Hepatocyte (in vitro differentiated cells): ENCODE results near the gene FRRS1. TPM values are rescaled to one million over a fixed set of nuclear protein-coding genes. Genes with fewer than 3 reads are reported as not detected.

ENCODE experiments used
- DNase-seq: peaks from one replicate; pipeline ENCODE4 v3.0.0-alpha.2; 2016; ENCODE audit warnings: low spot score
- H2AFZ ChIP-seq: fragments of 200-600 bp; sonication (generic); 2 replicates; pipeline ENCODE4 v1.6.0; 2016; ENCODE audit warnings: antibody characterized with exemption, mild to moderate bottlenecking
- H3K27ac ChIP-seq: fragments of 200-600 bp; sonication (generic); 2 replicates; pipeline ENCODE4 v1.5.1; 2016; ENCODE audit warnings: mild to moderate bottlenecking
- H3K27me3 ChIP-seq: fragments of 200-600 bp; sonication (generic); 2 replicates; pipeline ENCODE4 v1.6.1; 2016
- H3K36me3 ChIP-seq: fragments of 200-600 bp; sonication (generic); replicated peaks from 2 replicates; pipeline ENCODE4 v1.5.1; 2016; ENCODE audit warnings: low read depth; ENCODE audit not compliant: insufficient read depth
- H3K4me1 ChIP-seq: fragments of 200-600 bp; sonication (generic); 2 replicates; pipeline ENCODE4 v1.5.1; 2016; ENCODE audit warnings: mild to moderate bottlenecking, moderate library complexity; ENCODE audit not compliant: insufficient read depth
- H3K4me2 ChIP-seq: fragments of 200-600 bp; sonication (generic); 2 replicates; pipeline ENCODE4 v1.6.0; 2016
- H3K4me3 ChIP-seq: fragments of 200-600 bp; sonication (generic); 2 replicates; pipeline ENCODE4 v1.5.1; 2016; ENCODE audit warnings: mild to moderate bottlenecking
- H3K79me2 ChIP-seq: fragments of 200-600 bp; sonication (generic); 2 replicates; pipeline ENCODE4 v1.6.0; 2017; ENCODE audit warnings: mild to moderate bottlenecking
- H3K9me2 ChIP-seq: fragments of 200-600 bp; sonication (generic); replicated peaks from 2 replicates; pipeline ENCODE4 v1.6.0; 2017; ENCODE audit warnings: mild to moderate bottlenecking; ENCODE audit not compliant: insufficient read depth
- H3K9me3 ChIP-seq: fragments of 200-600 bp; sonication (generic); 2 replicates; pipeline ENCODE4 v1.5.1; 2016; ENCODE audit warnings: low read depth, mild to moderate bottlenecking
- H4K20me1 ChIP-seq: fragments of 200-600 bp; sonication (generic); 2 replicates; pipeline ENCODE4 v1.6.0; 2016; ENCODE audit warnings: mild to moderate bottlenecking; ENCODE audit not compliant: insufficient read depth, poor library complexity, severe bottlenecking
- EZH2 ChIP-seq: fragments of 200-600 bp; sonication (generic); IDR thresholded peaks from 2 replicates; pipeline ENCODE4 v1.6.1; 2016; ENCODE audit warnings: antibody characterized with exemption, mild to moderate bottlenecking, borderline replicate concordance
- EZH2phosphoT487 ChIP-seq: fragments of 200-600 bp; sonication (generic); IDR thresholded peaks from one replicate; pipeline ENCODE4 v1.6.1; 2018; ENCODE audit warnings: antibody characterized with exemption, mild to moderate bottlenecking, low read depth, moderate library complexity; ENCODE audit not compliant: unreplicated experiment, severe bottlenecking
- WGBS: methylation state at CpG from one replicate; pipeline ENCODE4 v1.1.6; 2016; ENCODE audit warnings: low lambda C conversion rate; ENCODE audit errors: missing lambda C conversion rate; 5-methylcytosine and 5-hydroxymethylcytosine counted together
- polyA plus RNA-seq: library from polyadenylated mRNA; unstranded; fragments of >200 nt; fragmentation: Nextera tagmentation; extraction: Ambion mirVana; gene quantifications from 2 replicates; pipeline ENCODE4 v1.2.1, GENCODE V29; 2016
- total RNA-seq: library from RNA; depleted of rRNA; stranded (reverse); fragments of >200 nt; gene quantifications from 2 replicates; pipeline ENCODE4 v1.2.3, GENCODE V29; 2014
- TF ChIP-seq, protein P1 (sequence below): fragments of 200-600 bp; sonication (generic); IDR thresholded peaks from 2 replicates; pipeline ENCODE4 v1.5.1; 2016; ENCODE audit warnings: antibody characterized with exemption, mild to moderate bottlenecking; ENCODE audit not compliant: poor library complexity

FRRS1 gene
- total and polyA plus RNA-seq, 2 experiments from 2014 or later: 1.5 to 26.8 TPM

DNA sequence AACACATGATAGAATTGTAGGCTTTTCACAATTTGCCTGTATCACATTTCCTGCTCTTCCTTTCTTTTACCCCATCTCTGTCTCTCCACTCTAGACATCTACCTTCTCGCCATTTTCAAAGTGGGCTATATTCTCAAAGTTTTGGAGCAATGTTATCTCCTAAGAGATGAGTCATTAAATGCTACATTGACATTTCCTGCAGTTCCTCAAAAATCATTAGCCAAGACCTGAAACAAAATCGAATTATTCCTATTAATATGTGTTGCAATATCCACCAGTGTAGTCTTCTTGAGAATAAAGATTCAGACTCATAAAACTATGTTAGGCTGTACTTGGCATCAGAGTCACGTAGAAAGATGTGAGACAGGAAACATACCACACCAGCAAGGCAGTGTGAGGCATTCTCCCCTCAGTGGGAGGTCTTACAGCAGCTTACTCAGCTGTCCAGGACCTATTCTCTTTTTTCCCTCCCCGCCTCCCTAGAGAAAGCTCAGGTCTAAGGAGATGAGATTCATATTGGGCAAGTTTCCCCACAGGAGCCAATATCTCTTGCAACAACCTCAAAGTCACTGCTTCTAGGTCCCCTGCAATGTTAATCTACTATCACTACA lies 38.8 kb downstream of the FRRS1 start:
- H2AFZ ChIP-seq: no peak overlapping the region

DNA sequence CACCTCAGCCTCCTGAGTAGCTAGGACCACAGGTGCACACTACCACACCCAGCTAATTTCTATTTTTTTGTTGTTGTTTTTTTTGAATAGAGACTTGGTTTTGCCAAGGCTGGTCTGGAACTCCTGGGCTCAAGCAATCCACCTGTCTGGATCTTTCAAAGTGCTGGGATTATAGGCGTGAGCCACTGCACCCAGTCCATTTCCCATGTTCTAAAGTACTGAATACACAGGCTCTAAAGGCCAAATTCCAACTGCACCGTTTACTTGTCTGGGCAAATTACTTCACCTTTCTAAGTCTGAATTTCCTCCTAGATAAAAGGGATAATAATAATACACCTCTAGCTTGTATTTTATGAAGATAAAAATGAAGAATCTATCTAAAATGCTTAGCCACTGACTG lies 39.6 kb downstream of the FRRS1 start:
- H3K4me2 ChIP-seq: no peak overlapping the region
- no peak for DNase-seq
- TF ChIP-seq EZH2phosphoT487 (no peak), EZH2 (no peak)
- TF ChIP-seq, protein P1, sequence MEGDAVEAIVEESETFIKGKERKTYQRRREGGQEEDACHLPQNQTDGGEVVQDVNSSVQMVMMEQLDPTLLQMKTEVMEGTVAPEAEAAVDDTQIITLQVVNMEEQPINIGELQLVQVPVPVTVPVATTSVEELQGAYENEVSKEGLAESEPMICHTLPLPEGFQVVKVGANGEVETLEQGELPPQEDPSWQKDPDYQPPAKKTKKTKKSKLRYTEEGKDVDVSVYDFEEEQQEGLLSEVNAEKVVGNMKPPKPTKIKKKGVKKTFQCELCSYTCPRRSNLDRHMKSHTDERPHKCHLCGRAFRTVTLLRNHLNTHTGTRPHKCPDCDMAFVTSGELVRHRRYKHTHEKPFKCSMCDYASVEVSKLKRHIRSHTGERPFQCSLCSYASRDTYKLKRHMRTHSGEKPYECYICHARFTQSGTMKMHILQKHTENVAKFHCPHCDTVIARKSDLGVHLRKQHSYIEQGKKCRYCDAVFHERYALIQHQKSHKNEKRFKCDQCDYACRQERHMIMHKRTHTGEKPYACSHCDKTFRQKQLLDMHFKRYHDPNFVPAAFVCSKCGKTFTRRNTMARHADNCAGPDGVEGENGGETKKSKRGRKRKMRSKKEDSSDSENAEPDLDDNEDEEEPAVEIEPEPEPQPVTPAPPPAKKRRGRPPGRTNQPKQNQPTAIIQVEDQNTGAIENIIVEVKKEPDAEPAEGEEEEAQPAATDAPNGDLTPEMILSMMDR: no peak
- 77% methylated on average over 2 of the region's 2 CpGs for WGBS
- no peak overlapping the region for H2AFZ ChIP-seq
- H3K4me1 ChIP-seq: no peaks in the 10 kb centered on the region
- no peaks in the 10 kb centered on the region for H3K9me3 ChIP-seq
- no peaks in the 10 kb centered on the region for H3K27me3 ChIP-seq
- no peaks in the 10 kb centered on the region for H3K79me2 ChIP-seq
- H4K20me1 ChIP-seq: no peaks in the 10 kb centered on the region
- no peaks in the 10 kb centered on the region for H3K36me3 ChIP-seq
- H3K9me2 ChIP-seq: no peaks in the 10 kb centered on the region
- no peak overlapping the region for H3K27ac ChIP-seq
- no peak overlapping the region for H3K4me3 ChIP-seq

More for the DNA sequence above, 38.8 kb downstream of the FRRS1 start:
- no peaks in the 10 kb centered on the region for H3K36me3 ChIP-seq
- TF ChIP-seq, protein P1: no peak
- TF ChIP-seq EZH2: no peak
- no peak for TF ChIP-seq EZH2phosphoT487
- H3K4me3 ChIP-seq: no peak overlapping the region
- 72% methylated on average over 4 of the region's 4 CpGs for WGBS
- H4K20me1 ChIP-seq: no peaks in the 10 kb centered on the region
- no peak for DNase-seq
- H3K4me2 ChIP-seq: no peak overlapping the region
- no peaks in the 10 kb centered on the region for H3K27me3 ChIP-seq
- no peaks in the 10 kb centered on the region for H3K79me2 ChIP-seq
- H3K9me3 ChIP-seq: no peaks in the 10 kb centered on the region
- no peak overlapping the region for H3K27ac ChIP-seq
- no peaks in the 10 kb centered on the region for H3K4me1 ChIP-seq
- H3K9me2 ChIP-seq: no peaks in the 10 kb centered on the region

DNA sequence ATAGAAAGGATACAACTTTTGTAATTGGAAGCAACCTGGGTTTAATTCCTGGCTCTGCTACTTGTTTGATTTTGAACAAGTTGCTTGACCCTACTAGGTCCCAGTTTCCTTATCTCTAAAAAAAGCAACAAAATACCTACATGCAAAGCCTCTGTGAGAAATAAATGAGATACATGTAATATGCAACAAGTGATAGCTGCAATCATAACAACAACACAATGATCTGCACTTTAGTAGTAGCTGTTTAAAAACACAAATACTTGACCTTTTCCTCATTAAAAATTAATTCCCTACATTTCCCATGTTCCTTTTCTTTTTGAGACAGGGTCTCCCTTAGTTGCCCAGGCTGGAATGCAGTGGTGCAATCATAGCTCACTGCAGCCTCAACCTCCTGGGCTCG lies 40.0 kb downstream of the FRRS1 start:
- TF ChIP-seq EZH2phosphoT487 (no peak), EZH2 (no peak)
- TF ChIP-seq, protein P1: no peak
- H3K79me2 ChIP-seq: no peaks in the 10 kb centered on the region
- WGBS: 92% methylated on average over 1 of the region's 1 CpG

More for the DNA sequence above, 40.0 kb downstream of the FRRS1 start:
- no peak overlapping the region for H3K4me3 ChIP-seq
- H3K27me3 ChIP-seq: no peaks in the 10 kb centered on the region
- no peaks in the 10 kb centered on the region for H3K9me2 ChIP-seq
- H3K36me3 ChIP-seq: no peaks in the 10 kb centered on the region
- H3K4me1 ChIP-seq: no peaks in the 10 kb centered on the region
- H4K20me1 ChIP-seq: no peaks in the 10 kb centered on the region
- H2AFZ ChIP-seq: no peak overlapping the region
- H3K9me3 ChIP-seq: no peaks in the 10 kb centered on the region
- no peak for DNase-seq
- no peak overlapping the region for H3K4me2 ChIP-seq
- no peak overlapping the region for H3K27ac ChIP-seq
